ENCODE data around the gene RCOR1. TPM values are rescaled to one million over a fixed set of nuclear protein-coding genes. Genes with fewer than 3 reads are reported as not detected.

Gene RCOR1
- total and polyA plus RNA-seq, 2 of the 4 experiments (the other 2 are of a cell fraction) = 9.0 to 11.2 TPM

- no peak overlapping the region for H3K9ac ChIP-seq (ENCODE audit: low read depth, low read length)
- H3K14ac ChIP-seq (replicated peaks; ENCODE audit: low read depth, low read length) = no peak overlapping the region
- no CpG with 5 or more reads among the region's 11 CpGs for WGBS, 2 experiments (ENCODE audit: extremely low coverage in 2 of 2, insufficient read length in 1 of 2)
- DNase-seq (no peak), ATAC-seq (ENCODE audit: low read depth) (no peak)
- no peak overlapping the region for H3K27ac ChIP-seq (ENCODE audit: insufficient read depth, low read length)
- no peak overlapping the region for H3K56ac ChIP-seq (ENCODE audit: extremely low read depth, insufficient read depth, low read length)
- CTCF ChIA-PET = no interaction called here
- no peak overlapping the region for H4K8ac ChIP-seq (ENCODE audit: low read depth in 2 of 2, low read length in 2 of 2)
- no peak overlapping the region for H2AFZ ChIP-seq (replicated peaks; ENCODE audit: low read length, poor library complexity)
- H3K4me2 ChIP-seq (ENCODE audit: low read depth, low read length) = no peak overlapping the region
- no peak overlapping the region for H2AK9ac ChIP-seq (replicated peaks; ENCODE audit: low read depth, low read length, poor library complexity)
- H3K9me3 ChIP-seq (ENCODE audit: control insufficient read depth, insufficient read depth, low read length) = peaks cover 11% of the 10 kb centered on the region
- H2AK5ac ChIP-seq (ENCODE audit: low read depth, low read length) = no peak overlapping the region
- H3K4me1 ChIP-seq (ENCODE audit: control insufficient read depth, insufficient read depth, low read length) = no peaks in the 10 kb centered on the region
- H3K23ac ChIP-seq (ENCODE audit: low read depth, low read length) = no peak overlapping the region
- no peaks in the 10 kb centered on the region; the same call in 1 of the 2 replicates for H4K20me1 ChIP-seq (ENCODE audit: insufficient read depth, low read length)
- dilution Hi-C loops (cut with HindIII; ENCODE audit: low sequenced_read_pairs, unreplicated experiment) (no loop called here), intact Hi-C loops (cut with micrococcal nuclease) (no loop called here), in situ Hi-C loops (cut with MboI; ENCODE audit: low sequenced_read_pairs) (no loop called here)
- no peak overlapping the region for H3K4me3 ChIP-seq (ENCODE audit: insufficient read depth, low read depth, low read length)
- H3K4ac ChIP-seq (ENCODE audit: low read depth, low read length) = no peak overlapping the region
- no peaks in the 10 kb centered on the region for H3K27me3 ChIP-seq (ENCODE audit: control insufficient read depth, insufficient read depth, low read length)
- H4K91ac ChIP-seq (ENCODE audit: insufficient read depth, low read depth, low read length) = no peak overlapping the region
- no peak overlapping the region for H3K18ac ChIP-seq (ENCODE audit: low read depth, low read length)
- no peak overlapping the region for H2BK20ac ChIP-seq (ENCODE audit: low read depth, low read length)
- H3K9me1 ChIP-seq (ENCODE audit: insufficient read depth, low read length) = peaks cover 14% of the 10 kb centered on the region
- TF ChIP-seq RFX5 (IDR thresholded peaks at IDR 0.05; ENCODE audit: low read depth, low read length) (no peak), POLR2A (IDR thresholded peaks at IDR 0.05; ENCODE audit: low read depth, low read length) (no peak), CEBPB (IDR thresholded peaks at IDR 0.05; ENCODE audit: low read depth, low read length) (no peak), RAD21 (IDR thresholded peaks at IDR 0.05; ENCODE audit: low read length) (no peak), MAFK (IDR thresholded peaks at IDR 0.05; ENCODE audit: low read depth, low read length) (no peak), BHLHE40 (IDR thresholded peaks at IDR 0.05; ENCODE audit: low read depth, low read length) (no peak), MAZ (IDR thresholded peaks at IDR 0.05; ENCODE audit: borderline replicate concordance, low read depth, low read length) (no peak), SMC3 (IDR thresholded peaks at IDR 0.05; ENCODE audit: low read depth, low read length) (no peak), CHD1 (IDR thresholded peaks at IDR 0.05; ENCODE audit: low read depth, low read length) (no peak), MXI1 (IDR thresholded peaks at IDR 0.05; ENCODE audit: borderline replicate concordance, low read depth, low read length) (no peak), FOS (IDR thresholded peaks at IDR 0.05; ENCODE audit: low read depth, low read length) (no peak), CTCF (conservative IDR thresholded peaks at IDR 0.05; ENCODE audit: low read depth, low read length) (no peak)
- H4K5ac ChIP-seq (ENCODE audit: low read depth, low read length) = no peak overlapping the region
- no peak overlapping the region for H2BK120ac ChIP-seq (ENCODE audit: low read depth, low read length)
- no peak overlapping the region for H2BK5ac ChIP-seq (ENCODE audit: low read depth, low read length, poor library complexity, severe bottlenecking)
- BruUV-seq (replicated peaks) = no TSS peak
- H3K79me1 ChIP-seq (ENCODE audit: low read depth in 1 of 2, low read length in 2 of 2) = no peaks in the 10 kb centered on the region
- POLR2A ChIA-PET (ENCODE audit: unreplicated experiment) = no interaction called here
- H2BK15ac ChIP-seq (ENCODE audit: low read depth, low read length) = no peak overlapping the region
- peaks cover 5% of the 10 kb centered on the region; the same call in 1 of the 2 replicates for H3K36me3 ChIP-seq (ENCODE audit: control insufficient read depth, insufficient read depth, low read length)
Measured at GRCh38 chr14:102738373-102739189, 146.1 kb downstream of the RCOR1 start.
